ENCODE data around the gene PKN3.
"Not testable (repeated sequence)": the region's sequence is repeated elsewhere in the genome, so short reads cannot be mapped to it uniquely, and the experiment has no call there.

Gene PKN3

DNA sequence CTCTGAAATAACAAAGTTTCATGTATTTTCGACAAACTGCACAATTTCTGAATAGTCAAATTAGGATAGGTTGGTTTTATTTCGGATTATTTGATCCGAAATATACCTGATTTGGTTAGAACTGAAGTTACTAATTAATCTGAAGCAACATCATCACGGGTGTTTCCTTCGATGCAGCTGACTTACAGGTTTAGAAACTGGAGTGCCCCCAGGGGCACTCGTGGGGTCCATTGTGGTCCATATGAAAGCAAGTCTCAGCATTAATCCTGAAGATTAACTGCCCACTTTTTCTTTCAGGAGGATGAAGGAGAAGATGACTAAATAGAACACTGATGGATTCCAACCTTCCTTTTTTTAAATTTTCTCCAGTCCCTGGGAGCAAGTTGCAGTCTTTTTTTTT, 8.0 kb upstream of the PKN3 start:
- no peak for DNase-seq

DNA sequence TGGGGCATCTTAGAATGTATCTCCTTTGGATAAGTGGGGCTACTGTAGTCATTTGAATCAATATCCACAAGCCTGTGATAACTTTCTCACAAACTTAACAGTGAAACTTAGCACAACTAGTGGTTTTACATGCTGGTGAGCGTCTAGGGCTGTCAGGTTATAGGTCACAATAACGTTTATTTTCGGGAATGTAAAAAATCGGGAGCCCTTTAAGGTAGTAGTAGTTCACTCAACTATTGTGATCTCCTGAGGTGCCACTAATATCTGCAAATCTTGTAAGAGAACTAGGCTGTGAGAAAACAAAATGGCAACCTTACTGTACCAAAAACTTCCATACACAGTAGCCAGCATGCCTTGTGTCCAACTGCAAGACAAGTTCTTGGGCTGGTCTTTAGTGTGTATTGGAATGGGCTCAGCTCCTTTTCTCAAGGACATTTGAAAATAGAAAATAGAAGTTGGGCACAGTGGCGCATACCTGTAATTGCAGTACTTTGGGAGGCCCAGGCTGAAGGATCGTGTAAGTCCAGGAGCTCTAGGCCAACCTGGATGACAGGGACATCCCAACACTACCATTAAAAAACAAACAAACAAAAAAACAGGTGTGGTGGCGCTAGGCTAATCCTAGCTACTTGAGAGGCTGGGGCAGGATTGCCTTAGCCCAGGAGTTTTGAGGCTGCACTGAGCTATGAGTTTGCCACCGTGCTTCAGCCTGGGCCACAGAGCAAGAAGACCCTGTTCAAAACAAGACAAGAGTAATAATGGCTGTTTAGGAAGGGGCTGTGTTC, 5.2 kb upstream of the PKN3 start:
- no peak for DNase-seq

DNA sequence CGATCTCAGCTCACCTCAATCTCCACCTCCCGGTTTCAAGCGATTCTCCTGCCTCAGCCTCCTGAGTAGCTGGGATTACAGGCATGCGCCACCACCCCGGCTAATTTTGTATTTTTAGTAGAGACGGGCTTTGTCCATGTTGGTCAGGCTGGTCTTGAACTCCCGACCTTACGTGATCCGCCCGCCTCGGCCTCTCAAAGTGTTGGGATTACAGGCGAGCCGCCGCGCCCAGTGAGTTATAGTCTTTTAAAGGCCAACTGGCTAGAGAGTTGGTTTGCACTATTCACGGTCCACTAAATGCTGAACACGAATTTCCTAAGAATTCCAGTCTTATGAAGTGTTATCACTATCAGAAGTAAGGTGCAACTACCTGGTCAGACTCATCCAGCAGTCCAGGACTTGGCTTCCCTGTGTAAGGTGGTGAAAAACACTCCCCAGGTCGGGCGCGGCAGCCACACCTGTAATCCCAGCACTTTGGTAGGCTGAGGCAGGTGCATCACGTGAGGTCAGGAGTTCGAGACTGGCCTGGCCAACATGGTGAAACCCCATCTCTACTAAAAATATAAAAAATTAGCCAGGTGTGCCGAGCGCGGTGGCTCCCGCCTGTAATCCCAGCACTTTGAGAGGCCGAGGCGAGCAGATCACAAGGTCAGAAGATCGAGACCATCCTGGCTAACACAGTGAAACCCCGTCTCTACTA, 3.1 kb upstream of the PKN3 start:
- not testable (repeated sequence) for DNase-seq

DNA sequence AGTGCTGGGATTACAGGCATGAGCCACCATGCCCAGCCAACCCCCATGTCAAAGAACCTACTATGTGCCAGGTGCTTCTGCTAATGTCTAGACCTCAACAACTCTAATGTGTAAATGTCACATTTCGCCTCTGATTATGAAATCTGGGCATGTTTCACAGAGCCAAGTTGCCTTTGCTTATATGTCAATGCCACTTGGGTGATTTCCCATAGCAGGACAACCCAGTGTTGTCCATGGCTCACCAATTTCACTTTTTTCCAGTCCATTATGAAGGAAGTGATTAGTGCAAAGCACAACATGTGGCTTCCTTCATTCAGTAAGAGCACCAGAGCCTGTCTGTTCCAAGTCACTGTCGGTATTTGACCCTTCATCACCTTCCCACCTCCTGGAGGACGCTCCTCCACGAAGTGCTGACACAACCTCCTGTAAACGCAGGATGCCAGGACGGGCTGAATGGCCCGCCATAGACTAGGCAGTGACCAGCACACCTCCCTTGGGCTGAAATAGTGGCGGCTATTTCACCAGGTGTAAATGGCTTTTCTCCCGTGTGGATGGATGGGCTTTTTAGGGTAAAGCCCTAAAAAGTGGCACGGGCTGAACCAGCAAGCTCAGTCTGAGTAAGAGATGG, 962 bp upstream of the PKN3 start:
- no peak for DNase-seq

DNA sequence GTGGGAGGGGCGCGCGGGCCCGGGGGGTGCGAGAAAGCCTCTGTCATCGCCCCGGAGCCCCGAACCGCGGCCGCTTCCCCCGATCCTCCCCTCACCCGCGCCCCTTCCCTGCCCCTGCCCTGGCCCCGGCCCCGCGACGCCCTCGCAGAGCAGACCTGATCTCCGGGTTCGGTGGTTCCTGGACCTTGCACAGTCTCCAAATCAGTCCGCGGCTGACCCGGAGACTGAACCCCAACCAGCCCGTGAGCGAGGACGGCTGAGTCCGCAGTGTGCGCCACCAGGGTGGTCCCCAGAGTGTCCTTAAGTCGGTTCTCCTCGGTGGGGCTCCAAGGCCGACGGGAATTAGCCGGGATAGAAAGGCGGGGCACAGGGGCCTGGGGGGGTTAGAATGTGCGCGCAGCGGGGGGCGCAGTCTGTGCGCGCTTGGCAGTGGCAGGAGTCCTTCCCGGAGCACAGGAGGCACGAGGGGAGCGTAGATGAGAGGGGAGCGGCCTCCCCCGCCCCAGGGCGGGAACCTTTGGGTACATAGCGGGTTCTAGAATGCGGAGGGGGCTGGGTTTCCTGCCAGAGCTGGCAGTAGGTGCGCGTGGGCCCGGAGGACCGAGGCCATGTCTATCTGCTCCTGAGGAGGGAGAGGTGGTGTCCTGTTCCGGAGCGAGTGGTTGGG, 779 bp downstream of the PKN3 start:
- no peak for DNase-seq

DNA sequence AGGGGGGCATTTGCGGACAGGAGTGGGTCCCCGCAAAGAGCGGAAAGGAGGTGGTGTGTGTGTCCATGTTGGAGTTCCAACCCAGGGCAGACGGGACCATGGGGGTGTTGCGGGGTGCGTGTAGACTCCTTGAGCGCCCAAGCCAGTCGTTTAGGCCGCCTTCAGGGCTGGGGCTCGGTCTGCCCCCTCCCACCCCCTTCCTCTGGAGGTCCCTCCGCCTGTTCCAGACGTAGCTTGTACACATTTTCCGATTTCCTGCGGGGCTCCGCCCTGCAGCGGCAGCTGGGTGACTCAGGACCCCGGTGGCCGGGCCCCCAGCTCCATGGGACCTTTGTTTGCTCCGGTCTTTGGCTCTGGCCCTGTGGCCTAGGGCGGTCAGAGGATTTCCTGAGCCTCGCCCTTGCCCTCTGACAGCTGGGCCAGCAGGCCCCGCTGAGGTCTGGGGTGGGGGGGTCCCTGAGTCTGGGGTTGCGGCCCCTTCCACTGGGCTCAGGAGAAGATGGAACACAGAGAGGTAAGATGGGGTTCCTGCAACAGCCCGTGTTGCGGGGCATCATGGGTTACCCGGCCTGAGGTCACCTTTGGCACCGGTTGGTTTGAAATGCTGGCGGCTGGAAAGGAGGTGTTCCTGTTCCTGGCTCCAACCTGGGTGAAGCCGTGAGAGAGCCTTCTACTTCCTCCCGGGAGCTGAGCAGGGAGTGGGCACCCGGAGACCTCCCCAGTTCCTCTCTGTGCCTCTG, 1.5 kb downstream of the PKN3 start:
- no peak for DNase-seq

DNA sequence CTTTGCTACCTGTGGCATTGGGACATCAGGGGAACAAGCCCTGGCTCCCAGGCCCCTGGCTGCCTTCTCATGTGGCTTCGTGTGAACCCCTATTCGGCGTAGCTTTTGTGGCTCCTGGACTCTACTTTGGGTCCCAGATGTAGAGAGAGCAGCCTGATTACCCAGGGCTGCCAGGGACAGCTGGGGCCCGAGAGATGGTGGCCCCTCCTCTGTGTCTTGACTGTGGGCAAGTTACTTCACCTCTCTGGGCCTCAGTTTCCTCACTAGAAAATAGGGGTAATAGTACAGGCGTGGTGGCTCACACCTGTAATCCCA, 2.0 kb downstream of the PKN3 start:
- DNase-seq, result no peak

DNA sequence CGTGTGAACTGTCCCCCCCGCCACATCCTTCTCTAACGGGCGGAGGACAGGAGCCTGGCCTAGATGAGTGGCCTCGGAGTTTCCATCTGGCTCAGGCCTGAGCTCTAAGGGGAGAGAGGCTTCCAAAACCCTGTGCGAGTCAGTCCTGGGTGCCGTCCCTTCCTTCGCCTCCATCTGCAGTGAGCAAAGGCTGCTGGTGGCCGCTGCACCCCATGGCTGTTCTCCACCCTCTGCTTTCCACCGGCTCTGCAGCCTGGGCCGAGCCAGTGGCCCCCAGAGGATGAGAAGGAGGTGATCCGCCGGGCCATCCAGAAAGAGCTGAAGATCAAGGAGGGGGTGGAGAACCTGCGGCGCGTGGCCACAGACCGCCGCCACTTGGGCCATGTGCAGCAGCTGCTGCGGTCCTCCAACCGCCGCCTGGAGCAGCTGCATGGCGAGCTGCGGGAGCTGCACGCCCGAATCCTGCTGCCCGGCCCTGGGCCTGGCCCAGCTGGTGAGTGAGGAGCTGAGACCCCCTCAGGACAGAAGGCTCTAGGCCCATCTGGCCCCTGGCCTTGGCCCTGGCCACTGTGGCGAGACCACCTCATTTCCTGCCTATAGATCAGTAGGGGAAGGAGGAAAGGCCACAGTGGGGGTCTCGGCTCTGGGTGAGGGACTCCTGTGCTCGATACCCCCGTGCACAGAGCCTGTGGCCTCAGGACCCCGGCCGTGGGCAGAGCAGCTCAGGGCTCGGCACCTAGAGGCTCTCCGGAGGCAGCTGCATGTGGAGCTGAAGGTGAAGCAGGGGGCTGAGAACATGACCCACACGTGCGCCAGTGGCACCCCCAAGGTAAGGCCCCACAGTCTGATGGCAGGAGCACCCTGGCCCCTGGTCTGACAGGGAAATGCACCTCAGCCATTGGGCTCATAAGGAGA, 3.0 kb downstream of the PKN3 start:
- DNase-seq, result no peak

DNA sequence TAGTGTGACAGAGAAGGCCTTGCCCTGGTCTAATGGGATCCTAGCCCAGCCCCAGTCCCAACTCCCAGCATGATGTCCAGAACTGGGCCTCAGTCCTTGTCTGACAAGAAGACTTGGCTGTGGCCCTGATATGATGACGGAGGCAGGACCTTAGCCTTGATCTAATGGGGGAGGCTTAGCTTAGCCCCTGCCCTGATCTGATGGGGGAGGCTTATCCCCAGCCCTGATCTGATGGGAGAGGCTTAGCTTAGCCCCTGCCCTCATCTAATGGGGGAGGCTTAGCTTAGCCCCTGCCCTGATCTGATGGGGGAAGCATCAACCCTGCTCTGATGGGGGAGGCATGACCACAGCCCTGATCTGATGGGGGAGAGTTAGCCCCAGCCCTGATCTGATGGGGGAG, 3.7 kb downstream of the PKN3 start:
- no peak for DNase-seq

DNA sequence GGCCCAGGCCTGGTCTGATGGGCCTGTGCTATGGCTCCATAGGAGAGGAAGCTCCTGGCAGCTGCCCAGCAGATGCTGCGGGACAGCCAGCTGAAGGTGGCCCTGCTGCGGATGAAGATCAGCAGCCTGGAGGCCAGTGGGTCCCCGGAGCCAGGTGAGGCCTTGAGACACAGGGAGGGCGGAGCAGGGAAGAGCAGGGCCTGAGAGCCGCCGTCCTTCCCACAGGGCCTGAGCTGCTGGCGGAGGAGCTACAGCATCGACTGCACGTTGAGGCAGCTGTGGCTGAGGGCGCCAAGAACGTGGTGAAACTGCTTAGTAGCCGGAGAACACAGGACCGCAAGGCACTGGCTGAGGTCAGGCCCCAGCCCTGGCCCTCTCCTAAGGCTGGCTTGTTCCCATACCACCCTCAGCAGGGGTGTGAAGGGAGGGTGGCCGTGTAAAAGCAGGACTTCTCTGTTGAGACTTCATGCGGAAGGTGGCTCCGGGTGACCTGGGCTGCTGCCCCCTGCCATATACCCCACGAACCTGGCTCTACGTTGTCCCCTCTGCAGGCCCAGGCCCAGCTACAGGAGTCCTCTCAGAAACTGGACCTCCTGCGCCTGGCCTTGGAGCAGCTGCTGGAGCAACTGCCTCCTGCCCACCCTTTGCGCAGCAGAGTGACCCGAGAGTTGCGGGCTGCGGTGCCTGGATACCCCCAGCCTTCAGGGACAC, 4.5 kb downstream of the PKN3 start:
- no peak for DNase-seq

DNA sequence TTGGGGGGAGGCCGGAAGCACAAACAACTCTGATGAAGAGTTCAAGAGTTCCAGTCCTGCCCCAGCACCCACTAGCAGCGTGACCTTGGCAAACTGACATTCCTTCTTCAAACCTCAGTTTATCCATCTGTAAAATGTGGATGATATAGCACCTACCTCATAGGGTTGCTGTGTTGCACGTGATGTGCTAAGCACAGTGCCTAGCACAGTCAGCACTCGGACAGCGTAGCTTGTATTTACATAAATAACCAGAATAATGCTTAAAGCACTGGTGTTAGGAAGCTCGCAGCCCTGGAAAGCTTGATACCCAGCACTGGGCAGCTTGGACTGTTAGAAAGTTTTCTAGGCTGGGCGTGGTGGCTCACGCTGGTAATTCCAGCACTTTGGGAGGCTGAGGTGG, 5.1 kb downstream of the PKN3 start:
- DNase-seq, result no peak

DNA sequence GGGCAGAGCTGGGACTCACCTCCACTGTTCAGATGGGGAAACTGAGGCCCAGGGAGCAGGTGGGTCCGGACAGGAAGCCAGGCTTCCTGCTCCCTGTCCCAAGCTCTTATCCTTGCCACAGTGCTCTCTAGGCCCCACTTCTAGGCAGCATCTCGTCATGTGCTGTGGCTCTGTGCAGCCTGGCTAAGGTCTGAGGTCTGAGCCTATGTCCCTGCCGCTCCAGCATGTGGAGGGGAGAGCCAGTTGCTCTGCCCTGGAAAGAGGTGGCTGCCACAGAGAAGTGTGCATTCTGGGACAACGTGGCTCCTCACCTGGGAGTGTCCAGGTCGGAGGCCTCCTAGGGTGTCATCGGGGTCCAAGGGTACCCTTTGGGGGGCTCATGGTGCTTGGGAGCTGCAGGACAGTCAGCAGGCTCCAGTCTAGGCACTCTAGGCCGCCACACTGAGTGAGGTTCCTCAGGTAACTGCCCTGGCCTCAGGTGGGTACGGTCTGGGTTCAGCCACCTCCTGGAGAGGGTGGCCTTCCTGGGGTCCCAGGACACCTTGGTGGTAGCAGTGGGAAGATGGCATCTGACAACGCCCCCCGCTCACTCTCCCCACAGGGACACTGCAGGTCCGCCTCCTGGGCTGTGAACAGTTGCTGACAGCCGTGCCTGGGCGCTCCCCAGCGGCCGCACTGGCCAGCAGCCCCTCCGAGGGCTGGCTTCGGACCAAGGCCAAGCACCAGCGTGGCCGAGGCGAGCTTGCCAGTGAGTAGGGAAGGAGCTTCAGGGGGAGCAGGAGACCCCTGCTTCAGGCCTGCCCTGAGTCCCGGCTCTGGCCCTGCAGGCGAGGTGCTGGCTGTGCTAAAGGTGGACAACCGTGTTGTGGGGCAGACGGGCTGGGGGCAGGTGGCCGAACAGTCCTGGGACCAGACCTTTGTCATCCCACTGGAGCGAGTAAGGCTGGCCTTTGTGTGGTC, 10.4 kb downstream of the PKN3 start:
- DNase-seq, result no peak

DNA sequence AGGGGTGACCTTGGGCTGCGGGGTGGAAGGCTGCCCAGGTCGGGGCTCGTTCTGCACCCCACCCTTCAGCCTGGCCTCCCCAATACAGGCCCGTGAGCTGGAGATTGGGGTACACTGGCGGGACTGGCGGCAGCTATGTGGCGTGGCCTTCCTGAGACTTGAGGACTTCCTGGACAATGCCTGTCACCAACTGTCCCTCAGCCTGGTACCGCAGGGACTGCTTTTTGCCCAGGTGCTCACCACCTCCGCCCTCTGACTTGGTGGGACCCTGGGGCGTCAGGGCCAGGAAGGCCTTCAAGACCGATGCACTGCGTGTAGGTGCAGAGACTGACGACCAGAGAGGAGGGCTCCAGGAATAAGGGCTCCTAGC, 11.1 kb downstream of the PKN3 start:
- DNase-seq, result no peak

DNA sequence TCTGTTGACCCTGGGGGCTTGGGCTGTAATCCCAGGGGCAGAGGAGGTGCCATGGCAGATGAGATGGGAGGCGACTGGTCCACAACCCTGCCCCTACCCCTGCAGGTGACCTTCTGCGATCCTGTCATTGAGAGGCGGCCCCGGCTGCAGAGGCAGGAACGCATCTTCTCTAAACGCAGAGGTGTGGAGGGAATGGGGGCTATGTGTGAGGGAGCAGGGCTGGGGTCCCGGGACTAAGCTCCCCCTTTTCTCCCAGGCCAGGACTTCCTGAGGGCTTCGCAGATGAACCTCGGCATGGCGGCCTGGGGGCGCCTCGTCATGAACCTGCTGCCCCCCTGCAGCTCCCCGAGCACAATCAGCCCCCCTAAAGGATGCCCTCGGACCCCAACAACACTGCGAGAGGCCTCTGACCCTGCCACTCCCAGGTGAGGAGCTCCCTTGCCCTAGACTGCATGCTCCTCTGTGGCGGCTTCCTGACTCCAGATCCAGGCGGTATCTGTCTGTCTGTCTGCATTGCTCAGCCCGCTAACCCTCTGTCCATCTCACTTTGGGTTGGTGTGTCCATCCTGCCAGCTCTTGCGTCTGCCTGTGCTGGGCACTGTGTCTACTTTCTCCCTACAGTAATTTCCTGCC, 11.8 kb downstream of the PKN3 start:
- no peak for DNase-seq

DNA sequence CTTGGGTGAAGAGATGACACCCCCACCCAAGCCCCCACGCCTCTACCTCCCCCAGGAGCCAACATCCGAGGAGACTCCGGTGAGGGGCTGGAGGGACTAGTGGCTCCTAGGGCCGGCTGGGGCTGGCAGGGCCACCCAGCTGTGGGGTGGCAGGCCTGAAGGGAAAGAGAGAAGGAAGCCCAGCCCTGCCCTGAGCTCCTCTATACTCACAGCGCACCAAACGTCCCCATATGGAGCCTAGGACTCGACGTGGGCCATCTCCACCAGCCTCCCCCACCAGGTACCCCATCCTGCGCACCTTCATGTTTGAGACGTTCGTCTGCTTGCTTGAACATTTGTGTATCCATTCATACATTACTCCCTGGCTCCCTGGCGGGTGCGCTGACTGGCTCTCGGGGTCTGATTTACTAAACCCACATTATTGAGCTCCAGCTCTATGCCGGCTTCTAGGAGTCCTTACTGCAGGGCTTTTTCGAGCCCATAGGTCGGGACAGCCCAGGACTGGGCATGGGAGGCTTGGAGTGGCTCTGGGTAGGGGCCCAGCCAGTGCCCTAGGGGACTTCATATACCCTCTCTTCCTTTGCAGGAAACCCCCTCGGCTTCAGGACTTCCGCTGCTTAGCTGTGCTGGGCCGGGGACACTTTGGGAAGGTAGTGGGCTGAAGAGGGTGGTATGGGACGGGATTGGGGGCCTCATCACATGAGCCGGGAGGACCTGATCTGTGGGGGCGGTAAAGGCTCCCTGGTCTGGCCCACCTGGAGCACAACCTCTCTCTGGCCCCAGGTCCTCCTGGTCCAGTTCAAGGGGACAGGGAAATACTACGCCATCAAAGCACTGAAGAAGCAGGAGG, 12.5 kb downstream of the PKN3 start:
- DNase-seq, result no peak

DNA sequence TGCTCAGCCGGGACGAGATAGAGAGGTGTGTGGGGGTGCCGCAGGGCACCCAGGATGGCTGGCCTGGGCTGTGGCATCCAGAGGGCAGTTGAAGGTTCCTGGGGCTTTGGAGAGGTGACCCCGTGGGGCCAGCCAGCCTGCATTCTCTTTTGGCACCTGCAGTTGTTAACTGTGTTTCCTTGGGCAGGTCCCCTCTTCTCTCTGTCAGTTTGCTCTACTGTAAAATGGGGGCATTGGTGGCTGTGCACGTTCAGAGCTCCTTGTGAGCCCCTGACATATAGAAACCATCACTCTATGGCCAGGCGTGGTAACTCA, 13.1 kb downstream of the PKN3 start:
- no peak for DNase-seq

DNA sequence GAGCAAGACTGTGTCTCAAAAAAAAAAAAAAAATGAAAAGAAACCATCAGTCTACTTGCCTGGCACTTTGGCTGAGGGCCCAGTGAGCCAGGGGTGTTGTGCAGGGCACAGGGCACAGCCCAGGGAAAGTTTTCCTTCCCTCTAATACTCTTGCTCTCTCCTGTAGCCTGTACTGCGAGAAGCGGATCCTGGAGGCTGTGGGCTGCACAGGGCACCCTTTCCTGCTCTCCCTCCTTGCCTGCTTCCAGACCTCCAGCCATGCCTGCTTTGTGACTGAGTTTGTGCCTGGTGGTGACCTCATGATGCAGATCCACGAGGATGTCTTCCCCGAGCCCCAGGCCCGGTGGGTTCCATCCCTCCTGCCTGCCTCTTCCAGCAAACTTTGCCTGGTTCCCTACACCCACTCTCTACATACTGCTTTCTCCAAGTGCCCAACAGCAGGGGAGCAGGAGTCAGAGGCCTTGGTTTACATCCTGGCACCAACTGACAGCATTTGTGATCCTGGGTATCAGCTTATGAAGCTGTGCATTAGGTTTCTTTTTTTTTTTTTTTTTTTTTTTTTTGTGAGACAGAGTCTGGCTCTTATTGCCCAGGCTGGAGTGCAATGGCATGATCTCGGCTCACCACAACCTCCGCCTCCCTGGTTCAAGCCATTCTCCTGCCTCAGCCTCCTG, 14.4 kb downstream of the PKN3 start:
- no peak for DNase-seq

DNA sequence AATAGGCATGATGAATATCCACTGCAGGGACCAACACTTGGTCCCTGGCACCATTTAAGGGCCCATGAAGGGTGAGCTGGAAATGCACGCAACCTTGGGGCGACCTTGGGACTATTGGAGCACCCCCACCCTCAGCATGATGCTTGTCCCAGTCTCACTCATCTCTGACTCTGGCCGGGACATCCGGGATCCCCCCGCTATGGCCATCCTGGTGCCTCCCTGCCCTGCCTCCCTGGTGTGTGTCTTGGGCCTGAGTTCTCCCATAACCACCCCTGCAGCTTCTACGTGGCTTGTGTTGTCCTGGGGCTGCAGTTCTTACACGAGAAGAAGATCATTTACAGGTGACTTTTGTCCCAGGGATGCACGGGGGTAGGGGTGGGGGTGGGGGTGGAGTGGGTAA, 15.7 kb downstream of the PKN3 start:
- no peak for DNase-seq

Measured in NCI-H2081 treated with DMSO at 0.1 percent for 48 hours (cell line).